ENCODE data around the gene ZNF765.
"Not testable (repeated sequence)": the region's sequence is repeated elsewhere in the genome, so short reads cannot be mapped to it uniquely, and the experiment has no call there.

ZNF765 gene

GRCh38 chr19:53422551-53422950, 27.6 kb downstream of the ZNF765 start:
- DNase-seq = no peak

GRCh38 chr19:53423074-53423473, 28.1 kb downstream of the ZNF765 start:
- not testable (repeated sequence) for DNase-seq

GRCh38 chr19:53423680-53424079, 28.7 kb downstream of the ZNF765 start:
- peak in 1 of 2 experiments; percentile 2 for DNase-seq

GRCh38 chr19:53424968-53425597, 30.1 kb downstream of the ZNF765 start:
- no peak for DNase-seq

GRCh38 chr19:53431399-53432087, 36.6 kb downstream of the ZNF765 start, which contains the start of gene ZNF761:
Gene ZNF761, plus strand, starts transcription at chr19:53431984. Its CDS starts 15,285 bp downstream, at chr19:53447269.
- DNase-seq = peak; percentile 83 to 89

GRCh38 chr19:53432088-53432661, 37.2 kb downstream of the ZNF765 start:
- DNase-seq = no peak

GRCh38 chr19:53443809-53444208, 48.9 kb downstream of the ZNF765 start:
- not testable (repeated sequence) for DNase-seq

GRCh38 chr19:53447196-53447595, 52.2 kb downstream of the ZNF765 start:
- not testable (repeated sequence) for DNase-seq

GRCh38 chr19:53455828-53456227, 60.9 kb downstream of the ZNF765 start:
- DNase-seq = no peak

- DNase-seq = not testable (repeated sequence)
Observed at GRCh38 chr19:53460131-53460721, 65.3 kb downstream of the ZNF765 start.

- no peak for DNase-seq
Observed at GRCh38 chr19:53461866-53462265, 66.9 kb downstream of the ZNF765 start.

- DNase-seq = no peak
Observed at GRCh38 chr19:53462861-53463260, 67.9 kb downstream of the ZNF765 start.

- DNase-seq = peak in 1 of 2 experiments; percentile 2
Observed at GRCh38 chr19:53463263-53463662, 68.3 kb downstream of the ZNF765 start.

- DNase-seq = no peak
Observed at GRCh38 chr19:53466726-53467484, 72.0 kb downstream of the ZNF765 start.

GRCh38 chr19:53467485-53468262, 72.7 kb downstream of the ZNF765 start, which contains the start of gene ZNF813:
Gene ZNF813, plus strand, starts transcription at chr19:53467733. Its CDS starts 16,090 bp downstream, at chr19:53483823.
- peak in 1 of 2 experiments; percentile 34 for DNase-seq

GRCh38 chr19:53468628-53469027, 73.7 kb downstream of the ZNF765 start:
- DNase-seq = not testable (repeated sequence)

GRCh38 chr19:53471916-53472315, 77.0 kb downstream of the ZNF765 start:
- no peak for DNase-seq

- DNase-seq = not testable (repeated sequence)
Observed at GRCh38 chr19:53474832-53475231, 79.9 kb downstream of the ZNF765 start.

GRCh38 chr19:53475470-53475869, 80.5 kb downstream of the ZNF765 start:
- not testable (repeated sequence) for DNase-seq
